ENCODE measurements around the gene FRY. TPM values are rescaled to one million over a fixed set of nuclear protein-coding genes. Genes with fewer than 3 reads are reported as not detected.

FRY gene
- total RNA-seq, 1 donor from 2014 or later = 98.7 TPM

GRCh38 chr13:32127691-32128090, 96.1 kb downstream of the FRY start:
- no peak for DNase-seq (ENCODE audit: low read depth, low spot score)

- no peak for DNase-seq (ENCODE audit: low read depth, low spot score)
Measured at GRCh38 chr13:32134241-32135055, 102.9 kb downstream of the FRY start.

- no peak for DNase-seq (ENCODE audit: low read depth, low spot score)
Measured at GRCh38 chr13:32135056-32135390, 103.4 kb downstream of the FRY start.

- DNase-seq (ENCODE audit: low read depth, low spot score) = no peak
Measured at GRCh38 chr13:32135655-32136054, 104.1 kb downstream of the FRY start.

- DNase-seq (ENCODE audit: low read depth, low spot score) = no peak
Measured at GRCh38 chr13:32136061-32136460, 104.5 kb downstream of the FRY start.

- no peak for DNase-seq (ENCODE audit: low read depth, low spot score)
Measured at GRCh38 chr13:32136716-32137115, 105.1 kb downstream of the FRY start.

GRCh38 chr13:32139251-32139650, 107.7 kb downstream of the FRY start:
- DNase-seq (ENCODE audit: low read depth, low spot score) = no peak

- no peak for DNase-seq (ENCODE audit: low read depth, low spot score)
Measured at GRCh38 chr13:32140109-32140508, 108.5 kb downstream of the FRY start.

- DNase-seq (ENCODE audit: low read depth, low spot score) = no peak
Measured at GRCh38 chr13:32141462-32141861, 109.9 kb downstream of the FRY start.

- no peak for DNase-seq (ENCODE audit: low read depth, low spot score)
Measured at GRCh38 chr13:32142115-32142514, 110.5 kb downstream of the FRY start.

- DNase-seq (ENCODE audit: low read depth, low spot score) = peak; percentile 92
Measured at GRCh38 chr13:32142956-32143375, 111.4 kb downstream of the FRY start.

- no peak for DNase-seq (ENCODE audit: low read depth, low spot score)
Measured at GRCh38 chr13:32147193-32147592, 115.6 kb downstream of the FRY start.

GRCh38 chr13:32147976-32148375, 116.4 kb downstream of the FRY start:
- DNase-seq (ENCODE audit: low read depth, low spot score) = no peak

GRCh38 chr13:32150239-32150638, 118.7 kb downstream of the FRY start:
- DNase-seq (ENCODE audit: low read depth, low spot score) = no peak

- no peak for DNase-seq (ENCODE audit: low read depth, low spot score)
Measured at GRCh38 chr13:32150794-32151193, 119.2 kb downstream of the FRY start.

- no peak for DNase-seq (ENCODE audit: low read depth, low spot score)
Measured at GRCh38 chr13:32151240-32151639, 119.7 kb downstream of the FRY start.

- DNase-seq (ENCODE audit: low read depth, low spot score) = no peak
Measured at GRCh38 chr13:32153056-32153455, 121.5 kb downstream of the FRY start.

GRCh38 chr13:32159137-32159869, 127.7 kb downstream of the FRY start:
- no peak for DNase-seq (ENCODE audit: low read depth, low spot score)

GRCh38 chr13:32162395-32163005, 130.9 kb downstream of the FRY start:
- DNase-seq (ENCODE audit: low read depth, low spot score) = no peak

- DNase-seq (ENCODE audit: low read depth, low spot score) = no peak
Measured at GRCh38 chr13:32164622-32165268, 133.2 kb downstream of the FRY start.

GRCh38 chr13:32165796-32166195, 134.2 kb downstream of the FRY start:
- no peak for DNase-seq (ENCODE audit: low read depth, low spot score)

- DNase-seq (ENCODE audit: low read depth, low spot score) = no peak
Measured at GRCh38 chr13:32168131-32168530, 136.6 kb downstream of the FRY start.
